Measurements from ENCODE around the gene ARHGAP31. TPM values are rescaled to one million over a fixed set of nuclear protein-coding genes. Genes with fewer than 3 reads are reported as not detected.

ARHGAP31 gene
- total RNA-seq, 4 donors from 2014 or later = 6.2 to 9.7 (median 7.3) TPM

GRCh38 chr3:119375510-119375909 lies 81.3 kb downstream of the ARHGAP31 start:
- H3K9me3 ChIP-seq = no peaks in the 10 kb centered on the region
- in situ Hi-C loops (cut with MboI; ENCODE audit: low sequenced_read_pairs in 4 of 4) = loop anchor here in 1 of 4 donors (25.0 kb wide), 1 partner anchor 488 kb away; no protein-coding TSS in a partner anchor

GRCh38 chr3:119376758-119377157 lies 82.6 kb downstream of the ARHGAP31 start:
- ATAC-seq (no peak), DNase-seq (no peak)
- Histone ChIP-seq H3K36me3 (peaks cover 0 to 4% of the 10 kb centered on the region in 2 donors), H3K4me1 (no peaks in the 10 kb centered on the region), H3K27me3 (no peaks in the 10 kb centered on the region), H3K9me3 (no peaks in the 10 kb centered on the region), H3K4me3 (no peak overlapping the region), H3K27ac (no peak overlapping the region)
- TF ChIP-seq POLR2A (IDR thresholded peaks at IDR 0.05) (no peak), CTCF (IDR thresholded peaks at IDR 0.05 in 4 of 5, conservative IDR thresholded peaks at IDR 0.05 in 1 of 5) (no peak)
- intact Hi-C loops (cut with DNase I; ENCODE audit: low total_unique reads) = no loop called here
- in situ Hi-C loops (cut with MboI; ENCODE audit: low sequenced_read_pairs in 4 of 4) = loop anchor here in 1 of 4 donors (25.0 kb wide), 1 partner anchor 489 kb away; no protein-coding TSS in a partner anchor

More at GRCh38 chr3:119375510-119375909, 81.3 kb downstream of the ARHGAP31 start:
- intact Hi-C loops (cut with DNase I; ENCODE audit: low total_unique reads) = no loop called here
- no peaks in the 10 kb centered on the region for H3K27me3 ChIP-seq
- H3K4me1 ChIP-seq = no peaks in the 10 kb centered on the region
- no peak overlapping the region for H3K27ac ChIP-seq
- peaks cover 0 to 4% of the 10 kb centered on the region in 2 donors for H3K36me3 ChIP-seq
- TF ChIP-seq POLR2A (IDR thresholded peaks at IDR 0.05) (no peak), CTCF (IDR thresholded peaks at IDR 0.05 in 4 of 5, conservative IDR thresholded peaks at IDR 0.05 in 1 of 5) (no peak)
- ATAC-seq (no peak), DNase-seq (no peak)
- no peak overlapping the region for H3K4me3 ChIP-seq

GRCh38 chr3:119378259-119378803 lies 84.1 kb downstream of the ARHGAP31 start:
- H3K36me3 ChIP-seq = peaks cover 0 to 4% of the 10 kb centered on the region in 2 donors
- intact Hi-C loops (cut with DNase I; ENCODE audit: low total_unique reads) = no loop called here
- H3K4me1 ChIP-seq = no peaks in the 10 kb centered on the region
- no peaks in the 10 kb centered on the region for H3K27me3 ChIP-seq
- DNase-seq (no peak), ATAC-seq (no peak)
- no peaks in the 10 kb centered on the region for H3K9me3 ChIP-seq
- in situ Hi-C loops (cut with MboI; ENCODE audit: low sequenced_read_pairs in 4 of 4) = loop anchor here in 1 of 4 donors (25.0 kb wide), 1 partner anchor 491 kb away; no protein-coding TSS in a partner anchor
- no peak overlapping the region for H3K27ac ChIP-seq
- no peak overlapping the region for H3K4me3 ChIP-seq
- no peak for TF ChIP-seq POLR2A (IDR thresholded peaks at IDR 0.05)
- TF ChIP-seq CTCF (IDR thresholded peaks at IDR 0.05 in 4 of 5, conservative IDR thresholded peaks at IDR 0.05 in 1 of 5) = no peak

GRCh38 chr3:119380697-119381096 lies 86.5 kb downstream of the ARHGAP31 start:
- DNase-seq (no peak), ATAC-seq (no peak)
- TF ChIP-seq CTCF (IDR thresholded peaks at IDR 0.05 in 4 of 5, conservative IDR thresholded peaks at IDR 0.05 in 1 of 5) (no peak), POLR2A (IDR thresholded peaks at IDR 0.05) (no peak)
- intact Hi-C loops (cut with DNase I; ENCODE audit: low total_unique reads) (no loop called here), in situ Hi-C loops (cut with MboI; ENCODE audit: low sequenced_read_pairs in 4 of 4) (loop anchor here in 1 of 4 donors (25.0 kb wide), 1 partner anchor 493 kb away; no protein-coding TSS in a partner anchor)
- Histone ChIP-seq H3K36me3 (peaks cover 0 to 4% of the 10 kb centered on the region in 2 donors), H3K4me3 (no peak overlapping the region), H3K27ac (no peak overlapping the region), H3K4me1 (no peaks in the 10 kb centered on the region), H3K9me3 (no peaks in the 10 kb centered on the region), H3K27me3 (no peaks in the 10 kb centered on the region)
